ENCODE measurements around the gene B4GALNT2.

B4GALNT2 gene

DNA sequence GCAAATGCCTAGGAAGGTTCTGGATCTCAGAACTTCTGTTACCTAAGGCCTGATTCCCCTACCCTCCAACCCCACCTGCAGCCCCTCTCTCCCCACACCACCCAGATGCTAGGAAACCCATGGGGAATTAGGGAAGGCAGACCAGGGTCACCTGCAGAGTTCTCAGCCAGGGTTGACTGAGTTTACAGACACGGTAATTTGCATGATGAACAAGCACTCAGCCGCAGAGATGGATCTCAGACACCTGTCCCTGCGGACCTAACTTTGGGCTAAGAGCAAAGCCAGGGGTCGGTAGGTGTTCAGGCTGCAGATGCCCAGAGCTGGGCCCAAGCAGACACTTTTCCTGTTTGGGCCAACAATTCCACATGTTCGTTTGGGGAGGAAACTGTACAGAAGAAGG lies 80.8 kb downstream of the B4GALNT2 start:
- TF ChIP-seq POLR2AphosphoS5 (IDR thresholded peaks at IDR 0.05; ENCODE audit: low read depth) (no peak), GABPA (IDR thresholded peaks at IDR 0.05; ENCODE audit: low read depth) (no peak), SPI1 (IDR thresholded peaks at IDR 0.05; ENCODE audit: borderline replicate concordance, low read depth) (no peak)
- TF ChIP-seq, protein P1, sequence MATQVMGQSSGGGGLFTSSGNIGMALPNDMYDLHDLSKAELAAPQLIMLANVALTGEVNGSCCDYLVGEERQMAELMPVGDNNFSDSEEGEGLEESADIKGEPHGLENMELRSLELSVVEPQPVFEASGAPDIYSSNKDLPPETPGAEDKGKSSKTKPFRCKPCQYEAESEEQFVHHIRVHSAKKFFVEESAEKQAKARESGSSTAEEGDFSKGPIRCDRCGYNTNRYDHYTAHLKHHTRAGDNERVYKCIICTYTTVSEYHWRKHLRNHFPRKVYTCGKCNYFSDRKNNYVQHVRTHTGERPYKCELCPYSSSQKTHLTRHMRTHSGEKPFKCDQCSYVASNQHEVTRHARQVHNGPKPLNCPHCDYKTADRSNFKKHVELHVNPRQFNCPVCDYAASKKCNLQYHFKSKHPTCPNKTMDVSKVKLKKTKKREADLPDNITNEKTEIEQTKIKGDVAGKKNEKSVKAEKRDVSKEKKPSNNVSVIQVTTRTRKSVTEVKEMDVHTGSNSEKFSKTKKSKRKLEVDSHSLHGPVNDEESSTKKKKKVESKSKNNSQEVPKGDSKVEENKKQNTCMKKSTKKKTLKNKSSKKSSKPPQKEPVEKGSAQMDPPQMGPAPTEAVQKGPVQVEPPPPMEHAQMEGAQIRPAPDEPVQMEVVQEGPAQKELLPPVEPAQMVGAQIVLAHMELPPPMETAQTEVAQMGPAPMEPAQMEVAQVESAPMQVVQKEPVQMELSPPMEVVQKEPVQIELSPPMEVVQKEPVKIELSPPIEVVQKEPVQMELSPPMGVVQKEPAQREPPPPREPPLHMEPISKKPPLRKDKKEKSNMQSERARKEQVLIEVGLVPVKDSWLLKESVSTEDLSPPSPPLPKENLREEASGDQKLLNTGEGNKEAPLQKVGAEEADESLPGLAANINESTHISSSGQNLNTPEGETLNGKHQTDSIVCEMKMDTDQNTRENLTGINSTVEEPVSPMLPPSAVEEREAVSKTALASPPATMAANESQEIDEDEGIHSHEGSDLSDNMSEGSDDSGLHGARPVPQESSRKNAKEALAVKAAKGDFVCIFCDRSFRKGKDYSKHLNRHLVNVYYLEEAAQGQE (IDR thresholded peaks at IDR 0.05; ENCODE audit: insufficient replicate concordance, low read depth) = no peak
- TF ChIP-seq, protein P2, sequence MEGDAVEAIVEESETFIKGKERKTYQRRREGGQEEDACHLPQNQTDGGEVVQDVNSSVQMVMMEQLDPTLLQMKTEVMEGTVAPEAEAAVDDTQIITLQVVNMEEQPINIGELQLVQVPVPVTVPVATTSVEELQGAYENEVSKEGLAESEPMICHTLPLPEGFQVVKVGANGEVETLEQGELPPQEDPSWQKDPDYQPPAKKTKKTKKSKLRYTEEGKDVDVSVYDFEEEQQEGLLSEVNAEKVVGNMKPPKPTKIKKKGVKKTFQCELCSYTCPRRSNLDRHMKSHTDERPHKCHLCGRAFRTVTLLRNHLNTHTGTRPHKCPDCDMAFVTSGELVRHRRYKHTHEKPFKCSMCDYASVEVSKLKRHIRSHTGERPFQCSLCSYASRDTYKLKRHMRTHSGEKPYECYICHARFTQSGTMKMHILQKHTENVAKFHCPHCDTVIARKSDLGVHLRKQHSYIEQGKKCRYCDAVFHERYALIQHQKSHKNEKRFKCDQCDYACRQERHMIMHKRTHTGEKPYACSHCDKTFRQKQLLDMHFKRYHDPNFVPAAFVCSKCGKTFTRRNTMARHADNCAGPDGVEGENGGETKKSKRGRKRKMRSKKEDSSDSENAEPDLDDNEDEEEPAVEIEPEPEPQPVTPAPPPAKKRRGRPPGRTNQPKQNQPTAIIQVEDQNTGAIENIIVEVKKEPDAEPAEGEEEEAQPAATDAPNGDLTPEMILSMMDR (IDR thresholded peaks at IDR 0.05; ENCODE audit: insufficient read depth, low read length) = no peak
- no peaks in the 10 kb centered on the region for H3K27me3 ChIP-seq (ENCODE audit: insufficient read depth, poor library complexity, severe bottlenecking)
- no peak overlapping the region for H3K4me3 ChIP-seq (replicated peaks; ENCODE audit: insufficient read depth, low read length)
- H3K27ac ChIP-seq (replicated peaks) = no peak overlapping the region
- no peak for DNase-seq (ENCODE audit: low read depth in 1 of 2, low spot score in 1 of 2)

DNA sequence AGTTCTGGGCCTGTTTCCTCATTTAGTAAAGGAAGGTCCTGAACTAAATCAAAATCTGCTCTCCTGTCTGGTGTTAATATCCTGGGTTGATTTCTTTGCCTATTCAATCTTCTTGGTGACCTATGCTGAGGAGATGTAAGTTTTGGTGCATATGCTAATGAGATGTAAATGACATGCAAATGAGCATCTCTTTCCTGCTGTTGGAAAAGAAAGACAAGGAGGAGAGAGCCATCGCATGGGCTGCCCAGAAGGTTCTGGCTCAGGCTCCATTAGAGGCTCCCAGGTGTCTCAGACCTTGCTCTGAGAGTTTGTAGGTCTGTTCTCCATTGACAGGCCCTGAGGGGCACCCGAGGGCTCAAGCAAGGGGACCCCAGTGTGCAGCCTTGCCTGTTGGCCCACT lies 81.3 kb downstream of the B4GALNT2 start:
- Histone ChIP-seq H3K27me3 (ENCODE audit: insufficient read depth, poor library complexity, severe bottlenecking) (no peaks in the 10 kb centered on the region), H3K27ac (replicated peaks) (no peak overlapping the region), H3K4me3 (replicated peaks; ENCODE audit: insufficient read depth, low read length) (no peak overlapping the region)
- DNase-seq (ENCODE audit: low read depth in 1 of 2, low spot score in 1 of 2) = no peak
- TF ChIP-seq SPI1 (IDR thresholded peaks at IDR 0.05; ENCODE audit: borderline replicate concordance, low read depth) (no peak), POLR2AphosphoS5 (IDR thresholded peaks at IDR 0.05; ENCODE audit: low read depth) (no peak), GABPA (IDR thresholded peaks at IDR 0.05; ENCODE audit: low read depth) (no peak)
- TF ChIP-seq, protein P2 (IDR thresholded peaks at IDR 0.05; ENCODE audit: insufficient read depth, low read length) = no peak
- TF ChIP-seq, protein P1 (IDR thresholded peaks at IDR 0.05; ENCODE audit: insufficient replicate concordance, low read depth) = no peak

DNA sequence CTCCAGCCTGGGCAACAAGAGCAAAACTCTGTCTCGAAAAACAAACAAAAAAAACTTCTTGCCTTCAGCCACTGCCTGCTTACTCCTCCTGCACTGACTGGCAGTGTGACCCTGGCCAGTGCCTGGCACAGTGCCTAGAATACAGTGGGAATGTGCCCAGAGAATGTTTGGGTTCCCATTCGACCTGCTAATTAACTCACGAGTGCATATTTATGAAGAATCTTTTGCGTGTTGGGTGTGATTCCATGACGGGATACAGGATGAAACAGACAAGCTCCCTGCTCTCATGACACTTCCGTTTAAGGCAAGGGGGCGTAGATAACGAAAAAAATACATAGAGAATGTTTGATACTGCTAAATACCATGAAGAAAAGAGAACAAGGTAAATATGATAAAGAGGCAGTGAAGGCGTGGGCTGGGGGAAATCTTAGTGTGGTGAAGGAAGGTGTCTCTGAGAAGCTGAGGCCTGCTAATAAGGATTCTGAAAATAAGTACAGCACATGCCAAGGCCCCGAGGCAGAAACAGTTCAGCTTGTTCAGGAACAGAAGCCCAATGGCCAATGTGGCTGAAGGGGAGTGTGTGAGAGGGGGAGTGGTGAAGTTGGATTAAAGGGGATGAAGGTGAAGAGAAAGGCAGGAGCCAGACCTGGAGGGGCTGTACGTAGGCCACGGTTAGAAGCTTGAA lies 82.2 kb downstream of the B4GALNT2 start:
- DNase-seq (ENCODE audit: low read depth in 1 of 2, low spot score in 1 of 2) = no peak
- H3K4me3 ChIP-seq (replicated peaks; ENCODE audit: insufficient read depth, low read length) = no peak overlapping the region
- no peaks in the 10 kb centered on the region for H3K27me3 ChIP-seq (ENCODE audit: insufficient read depth, poor library complexity, severe bottlenecking)
- no peak overlapping the region for H3K27ac ChIP-seq (replicated peaks)
- TF ChIP-seq POLR2AphosphoS5 (IDR thresholded peaks at IDR 0.05; ENCODE audit: low read depth) (no peak), GABPA (IDR thresholded peaks at IDR 0.05; ENCODE audit: low read depth) (no peak), SPI1 (IDR thresholded peaks at IDR 0.05; ENCODE audit: borderline replicate concordance, low read depth) (no peak)
- TF ChIP-seq, protein P2 (IDR thresholded peaks at IDR 0.05; ENCODE audit: insufficient read depth, low read length) = no peak
- TF ChIP-seq, protein P1 (IDR thresholded peaks at IDR 0.05; ENCODE audit: insufficient replicate concordance, low read depth) = no peak
